Measurements from ENCODE around the gene ECD.

GRCh38 chr10:73134727-73135126 lies 33.1 kb downstream of the ECD start:
- no peak for TF ChIP-seq CTCF (conservative IDR thresholded peaks at IDR 0.05)
- TF ChIP-seq ZFX (IDR thresholded peaks at IDR 0.05): no peak

All from C4-2B (cell line).